CD4-positive, alpha-beta T cell (primary cell): ENCODE data around the gene MRO. TPM values are rescaled to one million over a fixed set of nuclear protein-coding genes. Genes with fewer than 3 reads are reported as not detected.

Experiments
- ATAC-seq: fragments of 200-7000 bp; cut with Tn5 transposase; one replicate; pipeline ENCODE4 v1.10.0; 2022; ENCODE audit warnings: mild to moderate bottlenecking; ENCODE audit not compliant: poor library complexity
- CTCF ChIA-PET: fragments of 350-600 bp; sonication (Branson Sonifier 250); formaldehyde crosslinking; loops from one replicate; lab custom pipeline; 2021; ENCODE audit warnings: antibody characterized with exemption, inconsistent platforms; lab: Charles Lee
- POLR2A ChIA-PET: fragments of 350-600 bp; sonication (Branson Sonifier 250); formaldehyde crosslinking; loops from one replicate; lab custom pipeline; 2021; ENCODE audit warnings: antibody characterized with exemption, inconsistent platforms; lab: Charles Lee
- DNase-seq, 14 experiments: peaks; one replicate each; pipeline ENCODE4 v3.0.0-alpha.2; 2013 to 2020; ENCODE audit warnings: mixed read lengths in 2 of 14
- H3K27ac ChIP-seq, 2 donors: one replicate each; pipeline versions ENCODE4 v1.5.1 to v1.7.0; 2013; ENCODE audit warnings: low read length in 2 of 2, low read depth in 1 of 2, mild to moderate bottlenecking in 1 of 2
- H3K27me3 ChIP-seq, 2 experiments: 1 replicate in 1 of 2; 2 replicates in 1 of 2; pipeline versions ENCODE4 v1.6.1 to v1.7.0; 2013; ENCODE audit warnings: low read length in 2 of 2, control low read depth in 1 of 2, mild to moderate bottlenecking in 1 of 2, moderate library complexity in 1 of 2; ENCODE audit not compliant: insufficient read depth in 2 of 2, control insufficient read depth in 1 of 2
- H3K36me3 ChIP-seq: one replicate; pipeline ENCODE4 v1.6.1; 2013; ENCODE audit warnings: low read length, control low read depth; ENCODE audit not compliant: insufficient read depth
- H3K4me1 ChIP-seq: one replicate; pipeline ENCODE4 v1.6.1; 2013; ENCODE audit warnings: low read length, control low read depth; ENCODE audit not compliant: insufficient read depth
- H3K4me3 ChIP-seq: one replicate; pipeline ENCODE4 v1.5.1; 2013; ENCODE audit warnings: mild to moderate bottlenecking, low read length, moderate library complexity
- H3K9me3 ChIP-seq, 2 experiments: 1 replicate in 1 of 2; 2 replicates in 1 of 2; pipeline versions ENCODE4 v1.6.1 to v1.7.0; 2013; ENCODE audit warnings: low read length in 2 of 2, mild to moderate bottlenecking in 2 of 2, control low read depth in 1 of 2, moderate library complexity in 1 of 2; ENCODE audit not compliant: control insufficient read depth in 1 of 2, insufficient read depth in 1 of 2
- H3K27ac Mint-ChIP-seq: one replicate; pipeline ENCODE4 v1.8.0; 2020; ENCODE audit warnings: mixed read lengths
- H3K27me3 Mint-ChIP-seq: one replicate; pipeline ENCODE4 v1.8.0; 2021; ENCODE audit warnings: mixed read lengths
- H3K36me3 Mint-ChIP-seq: one replicate; pipeline ENCODE4 v1.8.0; 2021; ENCODE audit warnings: low read depth, mixed read lengths
- H3K4me1 Mint-ChIP-seq: one replicate; pipeline ENCODE4 v1.8.0; 2021; ENCODE audit warnings: low read depth, mixed read lengths
- H3K4me3 Mint-ChIP-seq: one replicate; pipeline ENCODE4 v1.8.0; 2020; ENCODE audit warnings: mild to moderate bottlenecking, mixed read lengths
- H3K9me3 Mint-ChIP-seq: one replicate; pipeline ENCODE4 v1.8.0; 2020; ENCODE audit warnings: mixed read lengths
- CTCF ChIP-seq: fragments of 200-600 bp; IDR thresholded peaks from one replicate; pipeline ENCODE4 v1.8.0; 2022; ENCODE audit warnings: antibody characterized with exemption, mild to moderate bottlenecking
- intact Hi-C, 2 experiments: fragments of 100-400 bp; cut with DNase I in 1 of 2; cut with micrococcal nuclease in 1 of 2; formaldehyde crosslinking; loops; one replicate each; pipeline versions ENCODE4 v1.15.1 to v1.9.0; 2023 to 2025; cut with DNase I, micrococcal nuclease
- total RNA-seq, 174 experiments: library from RNA in 2 of 174; stranded (reverse) in 2 of 174; gene quantifications; one replicate each; pipeline ENCODE4 v1.2.3 and lab custom pipeline; 2021 to 2026

The MRO gene
- total RNA-seq, 2 experiments from 2014 or later = not detected

- Histone ChIP-seq H3K4me1 (no peaks in the 10 kb centered on the region), H3K27ac (no peak overlapping the region), H3K9me3 (no peaks in the 10 kb centered on the region), H3K36me3 (no peaks in the 10 kb centered on the region), H3K27me3 (no peaks in the 10 kb centered on the region), H3K4me3 (no peak overlapping the region)
- DNase-seq (no peak), ATAC-seq (no peak)
- Mint-ChIP-seq H3K36me3 (no peaks in the 10 kb centered on the region), H3K4me3 (no peak overlapping the region), H3K27ac (no peak overlapping the region), H3K27me3 (peaks cover 7% of the 10 kb centered on the region), H3K9me3 (peaks cover 3% of the 10 kb centered on the region), H3K4me1 (no peaks in the 10 kb centered on the region)
- intact Hi-C loops = no loop called here
- ChIA-PET POLR2A (no interaction called here), CTCF (no interaction called here)
- TF ChIP-seq CTCF = no peak
Measured at GRCh38 chr18:50849419-50849821, 29.6 kb upstream of the MRO start.

GRCh38 chr18:50848991-50849390 is 29.2 kb upstream of the MRO start:
- H3K9me3 Mint-ChIP-seq = peaks cover 2% of the 10 kb centered on the region
- Histone ChIP-seq H3K36me3 (no peaks in the 10 kb centered on the region), H3K4me3 (no peak overlapping the region), H3K4me1 (no peaks in the 10 kb centered on the region), H3K9me3 (no peaks in the 10 kb centered on the region), H3K27ac (no peak overlapping the region), H3K27me3 (no peaks in the 10 kb centered on the region)
- POLR2A ChIA-PET = no interaction called here
- no peaks in the 10 kb centered on the region for H3K4me1 Mint-ChIP-seq
- no peak overlapping the region for H3K4me3 Mint-ChIP-seq
- DNase-seq (no peak), ATAC-seq (no peak)
- no peak for TF ChIP-seq CTCF
- intact Hi-C loops = no loop called here
- CTCF ChIA-PET = no interaction called here
- no peaks in the 10 kb centered on the region for H3K36me3 Mint-ChIP-seq
- no peak overlapping the region for H3K27ac Mint-ChIP-seq
- peaks cover 4% of the 10 kb centered on the region for H3K27me3 Mint-ChIP-seq

- H3K27ac ChIP-seq = no peak overlapping the region
- H3K4me1 Mint-ChIP-seq = no peaks in the 10 kb centered on the region
- H3K36me3 ChIP-seq = no peaks in the 10 kb centered on the region
- no peaks in the 10 kb centered on the region for H3K4me1 ChIP-seq
- ChIA-PET CTCF (interaction anchor here (0.7 kb wide), 1 partner anchor 9 kb away, joined by 3 read pairs; no protein-coding TSS in a partner anchor), POLR2A (interaction anchor here (0.7 kb wide), 1 partner anchor 30 kb away, joined by 3 read pairs; no protein-coding TSS in a partner anchor)
- H3K27me3 Mint-ChIP-seq = no peaks in the 10 kb centered on the region
- H3K27ac Mint-ChIP-seq = no peak overlapping the region
- ATAC-seq = no peak
- no peaks in the 10 kb centered on the region for H3K9me3 ChIP-seq
- H3K4me3 ChIP-seq = no peak overlapping the region
- no peaks in the 10 kb centered on the region for H3K36me3 Mint-ChIP-seq
- intact Hi-C loops = no loop called here
- no peaks in the 10 kb centered on the region for H3K9me3 Mint-ChIP-seq
- no peak for DNase-seq
- H3K4me3 Mint-ChIP-seq = no peak overlapping the region
- TF ChIP-seq CTCF = no peak
- no peaks in the 10 kb centered on the region for H3K27me3 ChIP-seq
Measured at GRCh38 chr18:50848061-50848551, 28.3 kb upstream of the MRO start.
